PFSK-1 (cell line): ENCODE measurements around the gene ATP5F1E.

Experiments used
- FOXP2 ChIP-seq: optimal IDR thresholded peaks from 2 replicates; pipeline ENCODE3; 2011; ENCODE audit warnings: borderline replicate concordance, control low read depth, inconsistent platforms; ENCODE audit not compliant: insufficient read depth; ENCODE audit errors: extremely low read length, extremely low read depth
- POLR2AphosphoS5 ChIP-seq: IDR thresholded peaks from 2 replicates; pipeline ENCODE4 v1.6.1; 2012; ENCODE audit warnings: low read depth, mild to moderate bottlenecking, control low read depth, low read length, moderate library complexity
- SIN3A ChIP-seq: IDR thresholded peaks from 2 replicates; pipeline ENCODE4 v1.6.1; 2012; ENCODE audit warnings: mild to moderate bottlenecking, low read length, moderate library complexity, borderline replicate concordance; ENCODE audit not compliant: insufficient read depth
- TAF1 ChIP-seq: IDR thresholded peaks from 2 replicates; pipeline ENCODE4 v1.6.1; 2012; ENCODE audit warnings: low read length, control low read depth, borderline replicate concordance; ENCODE audit not compliant: insufficient read depth
- TF ChIP-seq, protein P1 (sequence below), 2 experiments: IDR thresholded peaks; 2 replicates each; pipeline versions ENCODE4 v1.6.1 to v1.8.0; 2011 to 2012; ENCODE audit warnings: low read depth in 2 of 2, low read length in 2 of 2, control low read depth in 1 of 2, inconsistent platforms in 1 of 2, mild to moderate bottlenecking in 1 of 2, moderate library complexity in 1 of 2; ENCODE audit not compliant: insufficient read depth in 1 of 2

The ATP5F1E gene

DNA sequence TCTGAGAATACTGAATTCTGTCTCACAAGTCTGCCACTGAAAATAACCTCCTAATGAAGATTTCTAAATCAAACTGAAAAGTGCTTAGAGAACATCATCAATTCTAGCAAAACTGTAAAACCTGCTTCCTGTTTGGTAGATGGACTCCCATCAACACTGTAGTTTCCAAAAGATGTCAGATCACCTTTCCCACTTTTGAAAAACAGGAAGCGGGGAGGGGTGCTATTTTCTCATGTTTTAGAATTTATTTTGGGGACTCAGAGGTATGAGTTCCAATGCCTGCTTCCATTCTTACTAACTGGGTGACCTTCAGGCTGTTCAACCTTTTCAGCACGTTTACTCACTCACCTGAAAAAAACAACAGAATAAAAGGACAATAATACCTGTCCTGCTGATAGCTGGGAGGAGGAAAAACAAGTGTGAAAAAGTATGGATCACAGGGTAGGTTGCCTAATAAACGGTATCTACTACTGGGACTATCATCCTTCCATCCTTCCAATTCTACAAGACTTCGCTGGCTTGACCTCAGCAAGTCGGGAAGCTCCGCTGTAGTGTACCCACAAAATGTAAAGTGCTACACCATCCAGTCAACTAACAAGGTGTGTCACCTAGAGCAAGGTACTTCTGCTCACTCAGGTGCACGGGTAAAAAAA is 1.1 kb downstream of the ATP5F1E start:
- no peak for TF ChIP-seq POLR2AphosphoS5
- TF ChIP-seq SIN3A, result no peak
- TF ChIP-seq TAF1, result no peak
- TF ChIP-seq, protein P1, sequence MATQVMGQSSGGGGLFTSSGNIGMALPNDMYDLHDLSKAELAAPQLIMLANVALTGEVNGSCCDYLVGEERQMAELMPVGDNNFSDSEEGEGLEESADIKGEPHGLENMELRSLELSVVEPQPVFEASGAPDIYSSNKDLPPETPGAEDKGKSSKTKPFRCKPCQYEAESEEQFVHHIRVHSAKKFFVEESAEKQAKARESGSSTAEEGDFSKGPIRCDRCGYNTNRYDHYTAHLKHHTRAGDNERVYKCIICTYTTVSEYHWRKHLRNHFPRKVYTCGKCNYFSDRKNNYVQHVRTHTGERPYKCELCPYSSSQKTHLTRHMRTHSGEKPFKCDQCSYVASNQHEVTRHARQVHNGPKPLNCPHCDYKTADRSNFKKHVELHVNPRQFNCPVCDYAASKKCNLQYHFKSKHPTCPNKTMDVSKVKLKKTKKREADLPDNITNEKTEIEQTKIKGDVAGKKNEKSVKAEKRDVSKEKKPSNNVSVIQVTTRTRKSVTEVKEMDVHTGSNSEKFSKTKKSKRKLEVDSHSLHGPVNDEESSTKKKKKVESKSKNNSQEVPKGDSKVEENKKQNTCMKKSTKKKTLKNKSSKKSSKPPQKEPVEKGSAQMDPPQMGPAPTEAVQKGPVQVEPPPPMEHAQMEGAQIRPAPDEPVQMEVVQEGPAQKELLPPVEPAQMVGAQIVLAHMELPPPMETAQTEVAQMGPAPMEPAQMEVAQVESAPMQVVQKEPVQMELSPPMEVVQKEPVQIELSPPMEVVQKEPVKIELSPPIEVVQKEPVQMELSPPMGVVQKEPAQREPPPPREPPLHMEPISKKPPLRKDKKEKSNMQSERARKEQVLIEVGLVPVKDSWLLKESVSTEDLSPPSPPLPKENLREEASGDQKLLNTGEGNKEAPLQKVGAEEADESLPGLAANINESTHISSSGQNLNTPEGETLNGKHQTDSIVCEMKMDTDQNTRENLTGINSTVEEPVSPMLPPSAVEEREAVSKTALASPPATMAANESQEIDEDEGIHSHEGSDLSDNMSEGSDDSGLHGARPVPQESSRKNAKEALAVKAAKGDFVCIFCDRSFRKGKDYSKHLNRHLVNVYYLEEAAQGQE (IDR thresholded peaks at IDR 0.05; ENCODE audit: insufficient read depth in 1 of 2, low read depth in 2 of 2, low read length in 2 of 2), result no peak
- no peak for TF ChIP-seq FOXP2

GRCh38 chr20:59028812-59029211 is 3.3 kb downstream of the ATP5F1E start:
- TF ChIP-seq, protein P1 (IDR thresholded peaks at IDR 0.05; ENCODE audit: insufficient read depth in 1 of 2, low read depth in 2 of 2, low read length in 2 of 2), result no peak
- TF ChIP-seq SIN3A (no peak), POLR2AphosphoS5 (no peak), TAF1 (no peak), FOXP2 (no peak)

- TF ChIP-seq TAF1, result no peak
These were observed 4.3 kb downstream of the ATP5F1E start for GRCh38 chr20:59027741-59028320.

- TF ChIP-seq POLR2AphosphoS5 (no peak), TAF1 (no peak), SIN3A (no peak)
These were observed 5.0 kb downstream of the ATP5F1E start for GRCh38 chr20:59026904-59027740.

DNA sequence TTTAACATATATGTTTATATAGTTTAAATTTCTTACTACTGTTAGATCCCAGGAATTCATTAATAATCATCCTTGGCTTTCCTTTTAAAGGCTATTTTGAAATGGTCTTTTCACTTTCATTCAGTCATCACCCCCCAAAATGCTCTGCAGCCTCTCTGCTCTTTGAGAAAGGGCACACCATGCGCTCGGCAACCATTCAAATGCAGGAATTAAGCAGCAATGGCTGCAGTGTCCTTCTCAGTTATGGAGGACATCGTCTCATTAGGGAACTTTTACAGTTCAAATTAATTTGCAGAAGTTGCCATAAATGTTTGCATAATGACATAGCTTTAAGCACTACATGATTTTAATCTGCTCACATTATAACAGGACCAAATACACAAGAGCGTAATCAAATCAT is 6.6 kb downstream of the ATP5F1E start:
- TF ChIP-seq, protein P1 (IDR thresholded peaks at IDR 0.05; ENCODE audit: insufficient read depth in 1 of 2, low read depth in 2 of 2, low read length in 2 of 2), result no peak
- TF ChIP-seq TAF1 (no peak), SIN3A (no peak), FOXP2 (no peak), POLR2AphosphoS5 (no peak)

DNA sequence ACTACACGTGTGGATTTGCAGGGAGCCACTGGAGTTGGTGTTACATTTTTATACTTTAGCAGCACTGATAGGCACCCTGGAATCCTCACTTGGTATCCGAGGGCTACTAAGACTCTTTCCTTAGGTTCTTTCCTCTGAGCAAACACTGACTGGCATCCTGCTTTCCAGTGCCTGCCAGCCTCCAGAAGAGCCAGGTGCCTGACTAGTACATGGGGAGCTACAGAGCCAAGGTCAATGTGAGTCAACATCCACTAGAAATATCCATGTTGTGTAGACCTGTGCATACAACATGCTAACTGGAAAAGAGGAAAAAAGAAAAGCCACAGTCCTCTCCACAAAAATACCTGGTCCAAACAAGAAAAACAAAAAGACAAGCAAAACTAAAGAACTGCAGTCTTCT is 7.0 kb downstream of the ATP5F1E start:
- TF ChIP-seq SIN3A (no peak), POLR2AphosphoS5 (no peak), FOXP2 (no peak), TAF1 (no peak)
- TF ChIP-seq, protein P1 (IDR thresholded peaks at IDR 0.05; ENCODE audit: insufficient read depth in 1 of 2, low read depth in 2 of 2, low read length in 2 of 2), result no peak
